GM15510 (cell line): Measurements from ENCODE around the gene PLS1.

Experiments used
- POLR2A ChIP-seq: IDR thresholded peaks from 3 replicates; pipeline ENCODE4 v1.6.1; 2011; ENCODE audit warnings: borderline replicate concordance; ENCODE audit not compliant: insufficient read length; ENCODE audit errors: extremely low read depth

Gene PLS1

GRCh38 chr3:142652826-142653292 is 56.7 kb downstream of the PLS1 start:
- no peak for TF ChIP-seq POLR2A

- no peak for TF ChIP-seq POLR2A
These were observed 60.4 kb downstream of the PLS1 start for GRCh38 chr3:142656575-142656974.

- no peak for TF ChIP-seq POLR2A
These were observed 60.8 kb downstream of the PLS1 start for GRCh38 chr3:142657033-142657432.

GRCh38 chr3:142660383-142660782 is 64.2 kb downstream of the PLS1 start:
- TF ChIP-seq POLR2A, result no peak

GRCh38 chr3:142660893-142661292 is 64.7 kb downstream of the PLS1 start:
- no peak for TF ChIP-seq POLR2A

- no peak for TF ChIP-seq POLR2A
These were observed 67.7 kb downstream of the PLS1 start for GRCh38 chr3:142663865-142664264.

- TF ChIP-seq POLR2A, result no peak
These were observed 68.1 kb downstream of the PLS1 start for GRCh38 chr3:142664311-142664710.

- no peak for TF ChIP-seq POLR2A
These were observed 68.6 kb downstream of the PLS1 start for GRCh38 chr3:142664819-142665218.

GRCh38 chr3:142670120-142670519 is 73.9 kb downstream of the PLS1 start:
- TF ChIP-seq POLR2A, result no peak

- no peak for TF ChIP-seq POLR2A
These were observed 80.0 kb downstream of the PLS1 start for GRCh38 chr3:142676151-142676550.

- no peak for TF ChIP-seq POLR2A
These were observed 84.5 kb downstream of the PLS1 start for GRCh38 chr3:142680710-142681109.

- no peak for TF ChIP-seq POLR2A
These were observed 94.4 kb downstream of the PLS1 start for GRCh38 chr3:142690613-142691012.

GRCh38 chr3:142691527-142691926 is 95.3 kb downstream of the PLS1 start:
- no peak for TF ChIP-seq POLR2A

- TF ChIP-seq POLR2A, result no peak
These were observed 97.1 kb downstream of the PLS1 start for GRCh38 chr3:142693136-142693853.

- no peak for TF ChIP-seq POLR2A
These were observed 98.0 kb downstream of the PLS1 start for GRCh38 chr3:142694225-142694624.

GRCh38 chr3:142705198-142705597 is 109.0 kb downstream of the PLS1 start:
- no peak for TF ChIP-seq POLR2A
